RWPE2 (cell line): ENCODE measurements around the gene CCDC106.

Source experiments
- ATAC-seq: fragments of 200-7000 bp; cut with Tn5 transposase; 3 replicates; pipeline ENCODE4 v1.9.1; 2021; ENCODE audit warnings: low read depth
- DNase-seq: peaks from one replicate; pipeline ENCODE4 v3.0.0-alpha.2; 2020; ENCODE audit warnings: low spot score
- H3K27ac ChIP-seq: fragments of 450-650 bp; 2 replicates; pipeline ENCODE4 v1.5.1; 2017; ENCODE audit warnings: mild to moderate bottlenecking; ENCODE audit not compliant: poor library complexity, severe bottlenecking
- H3K27me3 ChIP-seq: fragments of 250-450 bp; sonication (Bioruptor Pico); 2 replicates; pipeline ENCODE4 v1.5.1; 2021; ENCODE audit warnings: mild to moderate bottlenecking, moderate library complexity; ENCODE audit not compliant: insufficient read depth, poor library complexity, severe bottlenecking
- H3K36me3 ChIP-seq: fragments of 250-450 bp; sonication (Bioruptor Pico); 2 replicates; pipeline ENCODE4 v1.5.1; 2020; ENCODE audit warnings: low read depth, mild to moderate bottlenecking, moderate library complexity
- H3K4me1 ChIP-seq: fragments of 250-450 bp; sonication (Bioruptor Pico); 2 replicates; pipeline ENCODE4 v1.5.1; 2021; ENCODE audit warnings: mild to moderate bottlenecking, moderate library complexity; ENCODE audit not compliant: insufficient read depth, poor library complexity, severe bottlenecking
- H3K4me3 ChIP-seq: fragments of 250-450 bp; sonication (Bioruptor Pico); 2 replicates; pipeline ENCODE4 v1.5.1; 2021; ENCODE audit warnings: mild to moderate bottlenecking, moderate library complexity; ENCODE audit not compliant: severe bottlenecking
- H3K9me3 ChIP-seq: fragments of 250-450 bp; sonication (Bioruptor Pico); 2 replicates; pipeline ENCODE4 v1.5.1; 2021; ENCODE audit warnings: mild to moderate bottlenecking, moderate library complexity; ENCODE audit not compliant: severe bottlenecking
- TF ChIP-seq, protein P1 (sequence below): fragments of 450-650 bp; IDR thresholded peaks from one replicate; pipeline ENCODE4 v1.5.1; 2017; ENCODE audit warnings: mild to moderate bottlenecking, moderate library complexity; ENCODE audit not compliant: poor library complexity, severe bottlenecking

Gene CCDC106

DNA sequence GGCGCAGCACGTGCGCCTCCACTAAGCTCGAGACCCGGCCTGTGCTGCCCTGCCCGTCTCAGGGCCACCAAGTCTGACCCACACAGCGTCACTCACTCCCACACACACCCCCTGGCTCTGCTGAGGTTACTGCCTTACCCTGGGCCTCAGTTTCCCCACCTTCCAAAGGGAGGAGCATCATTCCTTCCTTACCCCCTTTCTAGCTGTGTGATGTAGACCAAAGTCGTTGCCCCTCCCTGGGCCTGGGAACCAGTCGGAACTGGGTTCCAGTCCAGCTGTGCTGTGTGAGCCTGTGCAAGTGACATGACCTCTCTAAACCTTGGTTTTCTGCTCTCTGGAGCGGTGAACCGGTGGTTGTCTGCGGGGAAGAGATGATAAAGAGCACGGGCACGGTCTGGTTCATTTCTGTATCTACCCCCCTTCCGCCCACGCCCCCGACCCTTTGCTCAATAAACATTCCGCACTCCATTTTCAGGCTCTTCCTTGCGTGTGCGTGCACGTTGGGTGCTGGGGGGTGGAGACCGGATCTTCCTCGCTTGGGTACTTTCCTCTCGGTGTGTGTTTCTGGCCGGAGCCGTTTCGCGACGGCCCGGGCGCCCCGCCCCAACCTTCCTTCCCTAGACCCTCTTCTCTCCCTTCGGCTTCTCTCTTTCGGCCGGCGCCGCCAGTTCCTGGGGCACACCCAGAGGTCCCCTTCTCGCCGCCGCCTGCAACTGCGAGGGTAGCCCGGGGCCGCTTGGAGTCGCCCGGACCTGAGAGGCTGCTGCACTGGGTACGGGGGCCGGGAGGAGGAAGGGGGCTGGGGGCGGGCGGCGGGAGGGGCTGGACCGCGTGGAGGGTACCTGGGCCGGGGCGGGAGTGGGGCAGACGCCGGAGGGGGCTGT is 4.8 kb upstream of the CCDC106 start, which contains the start of gene ZNF581:
Gene ZNF581 (plus strand): TSS at position 647 of the 884 bp plus-strand sequence. CDS start 923 bp downstream, outside the sequence.
- Histone ChIP-seq H3K27me3 (no peaks in the 10 kb centered on the region), H3K27ac (peak within 1 kb of the TSS; percentile 89), H3K36me3 (peaks cover 21% of the 10 kb centered on the region), H3K4me1 (no peaks in the 10 kb centered on the region), H3K9me3 (no peaks in the 10 kb centered on the region), H3K4me3 (peak within 1 kb of the TSS; percentile 47)
- DNase-seq (no peak), ATAC-seq (peak; percentile 47)
- TF ChIP-seq, protein P1, sequence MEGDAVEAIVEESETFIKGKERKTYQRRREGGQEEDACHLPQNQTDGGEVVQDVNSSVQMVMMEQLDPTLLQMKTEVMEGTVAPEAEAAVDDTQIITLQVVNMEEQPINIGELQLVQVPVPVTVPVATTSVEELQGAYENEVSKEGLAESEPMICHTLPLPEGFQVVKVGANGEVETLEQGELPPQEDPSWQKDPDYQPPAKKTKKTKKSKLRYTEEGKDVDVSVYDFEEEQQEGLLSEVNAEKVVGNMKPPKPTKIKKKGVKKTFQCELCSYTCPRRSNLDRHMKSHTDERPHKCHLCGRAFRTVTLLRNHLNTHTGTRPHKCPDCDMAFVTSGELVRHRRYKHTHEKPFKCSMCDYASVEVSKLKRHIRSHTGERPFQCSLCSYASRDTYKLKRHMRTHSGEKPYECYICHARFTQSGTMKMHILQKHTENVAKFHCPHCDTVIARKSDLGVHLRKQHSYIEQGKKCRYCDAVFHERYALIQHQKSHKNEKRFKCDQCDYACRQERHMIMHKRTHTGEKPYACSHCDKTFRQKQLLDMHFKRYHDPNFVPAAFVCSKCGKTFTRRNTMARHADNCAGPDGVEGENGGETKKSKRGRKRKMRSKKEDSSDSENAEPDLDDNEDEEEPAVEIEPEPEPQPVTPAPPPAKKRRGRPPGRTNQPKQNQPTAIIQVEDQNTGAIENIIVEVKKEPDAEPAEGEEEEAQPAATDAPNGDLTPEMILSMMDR = no peak

DNA sequence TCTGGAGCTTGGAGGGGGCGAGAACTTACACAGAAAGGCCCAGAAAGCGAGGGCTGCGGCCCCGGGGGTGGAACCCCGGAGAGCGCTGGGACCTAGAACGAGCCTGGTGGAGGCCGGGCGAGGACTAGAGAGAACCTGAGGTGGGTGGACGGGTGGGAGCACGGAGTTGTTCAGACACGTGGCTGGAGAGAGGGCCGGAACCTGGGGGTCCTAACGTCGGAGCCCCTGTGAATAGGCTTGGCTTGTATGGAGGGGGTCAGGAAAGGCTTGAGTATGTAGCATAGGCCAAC is 4.2 kb upstream of the CCDC106 start:
- H3K36me3 ChIP-seq = peaks cover 17% of the 10 kb centered on the region
- ATAC-seq (no peak), DNase-seq (no peak)
- no peaks in the 10 kb centered on the region for H3K4me1 ChIP-seq
- H3K27me3 ChIP-seq = no peaks in the 10 kb centered on the region
- TF ChIP-seq, protein P1 = no peak
- peak overlapping the region; percentile 47 for H3K4me3 ChIP-seq
- peak overlapping the region; percentile 89 for H3K27ac ChIP-seq
- H3K9me3 ChIP-seq = no peaks in the 10 kb centered on the region

DNA sequence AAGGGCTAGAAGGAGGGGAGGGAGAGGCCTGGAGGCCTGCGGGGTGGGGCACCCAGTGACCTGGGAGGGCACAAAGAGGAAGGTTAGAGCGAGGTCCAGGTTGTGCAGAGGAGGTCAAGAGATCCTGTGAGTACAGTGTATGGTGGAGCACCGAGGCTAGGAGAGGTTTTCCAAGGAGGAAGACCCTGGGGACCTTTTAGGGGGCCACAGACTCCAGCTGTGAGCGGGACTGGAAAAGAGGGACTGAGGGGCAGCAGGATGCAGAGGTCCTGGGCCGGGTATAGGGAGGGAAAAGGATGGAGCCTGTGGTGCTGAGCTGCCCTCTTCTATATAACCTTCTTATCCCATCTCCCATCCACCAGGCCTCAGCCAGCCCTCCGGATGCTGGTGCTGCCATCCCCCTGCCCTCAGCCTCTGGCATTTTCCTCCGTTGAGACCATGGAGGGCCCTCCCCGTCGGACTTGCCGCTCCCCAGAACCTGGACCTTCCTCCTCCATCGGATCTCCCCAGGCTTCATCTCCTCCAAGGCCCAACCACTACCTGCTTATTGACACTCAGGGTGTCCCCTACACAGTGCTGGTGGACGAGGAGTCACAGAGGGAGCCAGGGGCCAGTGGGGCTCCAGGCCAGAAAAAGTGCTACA is 3.7 kb upstream of the CCDC106 start:
- H3K36me3 ChIP-seq = peaks cover 17% of the 10 kb centered on the region
- no peaks in the 10 kb centered on the region for H3K9me3 ChIP-seq
- peak overlapping the region; percentile 89 for H3K27ac ChIP-seq
- H3K4me3 ChIP-seq = peak overlapping the region; percentile 47
- DNase-seq (no peak), ATAC-seq (no peak)
- no peaks in the 10 kb centered on the region for H3K4me1 ChIP-seq
- TF ChIP-seq, protein P1 = no peak
- H3K27me3 ChIP-seq = no peaks in the 10 kb centered on the region

DNA sequence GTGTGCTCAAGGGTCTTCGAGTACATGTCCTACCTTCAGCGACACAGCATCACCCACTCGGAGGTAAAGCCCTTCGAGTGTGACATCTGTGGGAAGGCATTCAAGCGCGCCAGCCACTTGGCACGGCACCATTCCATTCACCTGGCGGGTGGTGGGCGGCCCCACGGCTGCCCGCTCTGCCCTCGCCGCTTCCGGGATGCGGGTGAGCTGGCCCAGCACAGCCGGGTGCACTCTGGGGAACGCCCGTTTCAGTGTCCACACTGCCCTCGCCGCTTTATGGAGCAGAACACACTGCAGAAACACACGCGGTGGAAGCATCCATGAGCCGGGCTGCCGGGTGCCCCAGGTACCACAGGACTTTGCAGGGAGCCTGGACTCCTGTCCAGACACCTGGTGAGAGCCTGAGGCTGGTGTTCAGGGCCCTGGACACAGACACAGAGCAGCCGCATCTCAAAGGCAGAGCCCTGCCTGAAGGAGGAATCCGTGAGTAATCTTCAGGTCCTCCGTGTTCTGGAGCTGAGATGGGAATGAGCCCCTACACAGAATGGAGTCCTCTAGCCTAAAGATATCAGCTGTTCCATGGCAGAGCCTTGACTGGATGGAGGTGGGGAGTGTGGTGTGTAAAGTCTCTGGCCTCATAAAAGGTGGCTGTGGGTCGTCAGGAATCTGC is 3.0 kb upstream of the CCDC106 start:
- no peaks in the 10 kb centered on the region for H3K27me3 ChIP-seq
- no peaks in the 10 kb centered on the region for H3K9me3 ChIP-seq
- ATAC-seq (no peak), DNase-seq (no peak)
- TF ChIP-seq, protein P1 = no peak
- peak overlapping the region; percentile 89 for H3K27ac ChIP-seq
- no peaks in the 10 kb centered on the region for H3K4me1 ChIP-seq
- H3K36me3 ChIP-seq = peaks cover 17% of the 10 kb centered on the region
- H3K4me3 ChIP-seq = peak overlapping the region; percentile 47
